ENCODE results near the gene ILF3. TPM values are rescaled to one million over a fixed set of nuclear protein-coding genes. Genes with fewer than 3 reads are reported as not detected.

The ILF3 gene
- total and polyA plus RNA-seq, 2 experiments from 2014 or later, result 191 to 224 TPM

DNA sequence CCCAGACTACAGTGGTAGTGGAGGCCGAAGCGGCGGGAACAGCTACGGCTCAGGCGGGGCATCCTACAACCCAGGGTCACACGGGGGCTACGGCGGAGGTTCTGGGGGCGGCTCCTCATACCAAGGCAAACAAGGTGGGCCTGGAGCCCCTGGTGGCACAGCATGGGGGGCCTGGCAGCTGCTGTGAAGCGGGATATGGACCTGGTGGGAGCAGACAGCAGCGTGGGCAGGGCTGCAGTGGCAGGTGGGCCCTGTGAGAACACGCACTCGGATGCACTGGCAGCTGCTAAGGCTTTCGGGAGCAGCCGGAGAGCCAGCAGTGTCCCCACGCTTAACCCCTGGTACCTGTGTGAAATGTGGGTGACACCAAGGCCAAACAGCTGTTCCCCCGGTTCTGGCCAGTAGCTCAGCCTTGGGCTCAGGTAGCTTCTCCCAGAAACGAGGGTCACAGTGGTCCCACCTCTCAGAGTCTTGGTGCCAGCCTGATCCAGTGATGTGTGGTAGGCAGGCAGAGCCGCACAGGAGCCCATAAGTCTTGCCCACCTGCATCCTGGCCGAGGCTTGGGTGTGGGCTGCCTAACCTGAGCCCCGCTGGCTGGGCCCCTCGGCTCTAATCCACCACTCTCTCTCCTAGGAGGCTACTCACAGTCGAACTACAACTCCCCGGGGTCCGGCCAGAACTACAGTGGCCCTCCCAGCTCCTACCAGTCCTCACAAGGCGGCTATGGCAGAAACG lies 34.6 kb downstream of the ILF3 start:
- TF ChIP-seq CTCF (IDR thresholded peaks at IDR 0.05; ENCODE audit: low read depth, low read length), result no peak
- peaks cover 72% of the 10 kb centered on the region for H3K36me3 ChIP-seq
- no peak overlapping the region for H3K4me3 ChIP-seq
- no peak for DNase-seq (ENCODE audit: low read depth in 1 of 2, low spot score in 1 of 2)
- no peaks in the 10 kb centered on the region for H3K4me1 ChIP-seq (ENCODE audit: low read depth)
- no peaks in the 10 kb centered on the region for H3K9me3 ChIP-seq (ENCODE audit: low read depth)
- no peak overlapping the region for H3K27ac ChIP-seq
- H3K27me3 ChIP-seq, result no peaks in the 10 kb centered on the region

DNA sequence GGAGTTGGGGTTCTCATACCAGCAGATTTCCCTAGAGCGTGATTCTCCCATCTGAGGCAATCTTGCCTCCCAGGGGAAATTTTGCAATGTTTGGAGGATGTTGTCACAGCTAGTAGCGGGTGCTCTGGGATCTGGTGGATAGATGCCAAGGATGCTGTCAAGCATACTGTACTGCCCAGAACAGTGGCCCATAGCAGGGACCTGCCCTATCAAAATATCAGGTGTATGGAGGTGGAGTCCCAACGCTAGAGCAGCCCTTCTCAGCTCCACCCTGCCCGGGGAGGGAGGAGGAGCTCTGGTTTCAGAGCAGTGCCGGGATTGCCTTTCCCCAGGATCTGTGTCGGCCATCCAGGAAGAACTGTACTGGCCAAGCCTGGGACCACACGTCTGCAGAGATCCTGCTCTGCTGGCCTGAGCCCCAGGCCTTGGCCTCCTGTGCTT lies 36.2 kb downstream of the ILF3 start:
- H3K36me3 ChIP-seq, result peaks cover 56% of the 10 kb centered on the region
- TF ChIP-seq CTCF (IDR thresholded peaks at IDR 0.05; ENCODE audit: low read depth, low read length), result no peak
- H3K27me3 ChIP-seq, result no peaks in the 10 kb centered on the region
- no peaks in the 10 kb centered on the region for H3K9me3 ChIP-seq (ENCODE audit: low read depth)
- H3K4me3 ChIP-seq, result no peak overlapping the region
- H3K4me1 ChIP-seq (ENCODE audit: low read depth), result no peaks in the 10 kb centered on the region
- H3K27ac ChIP-seq, result no peak overlapping the region
- DNase-seq (ENCODE audit: low read depth in 1 of 2, low spot score in 1 of 2), result peak in 1 of 2 donors; percentile 79

- Histone ChIP-seq H3K36me3 (peaks cover 48% of the 10 kb centered on the region), H3K27me3 (no peaks in the 10 kb centered on the region), H3K4me1 (ENCODE audit: low read depth) (no peaks in the 10 kb centered on the region), H3K27ac (no peak overlapping the region), H3K4me3 (no peak overlapping the region), H3K9me3 (ENCODE audit: low read depth) (no peaks in the 10 kb centered on the region)
- no peak for DNase-seq (ENCODE audit: low read depth in 1 of 2, low spot score in 1 of 2)
- TF ChIP-seq CTCF (IDR thresholded peaks at IDR 0.05; ENCODE audit: low read depth, low read length), result no peak
Measured at GRCh38 chr19:10691178-10691881, 37.2 kb downstream of the ILF3 start.

GRCh38 chr19:10691883-10692282 lies 37.7 kb downstream of the ILF3 start:
- peaks cover 43% of the 10 kb centered on the region for H3K36me3 ChIP-seq

DNA sequence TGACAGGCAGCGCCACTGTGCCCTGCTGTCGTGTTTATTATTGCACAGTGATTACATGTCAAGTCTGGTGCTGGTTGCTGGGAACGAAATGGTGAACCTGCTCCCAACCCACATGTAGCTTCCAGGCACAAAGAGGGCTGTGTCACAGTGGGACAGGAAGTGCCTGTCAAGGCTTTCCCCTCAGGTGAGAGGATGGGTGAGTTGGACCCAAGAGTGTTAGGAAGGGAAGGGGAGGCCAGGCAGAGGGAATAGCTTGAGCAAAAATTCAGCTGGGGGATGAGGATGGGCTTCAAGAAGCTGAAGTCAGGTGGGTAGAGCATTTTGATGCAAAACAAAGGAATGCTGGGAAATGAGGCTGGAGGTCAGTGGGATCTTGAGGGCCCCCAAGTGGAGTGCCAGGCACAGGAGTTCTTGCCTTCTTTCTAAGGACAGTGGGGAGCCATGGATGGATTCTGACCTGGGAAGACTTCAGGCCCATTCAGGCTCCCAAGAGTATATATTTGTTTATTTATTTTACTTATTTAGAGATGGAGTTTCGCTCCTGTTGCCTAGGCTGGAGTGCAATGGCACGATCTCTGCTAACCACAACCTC lies 38.6 kb downstream of the ILF3 start:
- H3K27ac ChIP-seq, result no peak overlapping the region
- H3K4me3 ChIP-seq, result no peak overlapping the region
- H3K36me3 ChIP-seq, result peaks cover 37% of the 10 kb centered on the region
- no peaks in the 10 kb centered on the region for H3K4me1 ChIP-seq (ENCODE audit: low read depth)
- no peak for DNase-seq (ENCODE audit: low read depth in 1 of 2, low spot score in 1 of 2)
- H3K9me3 ChIP-seq (ENCODE audit: low read depth), result no peaks in the 10 kb centered on the region
- H3K27me3 ChIP-seq, result no peaks in the 10 kb centered on the region
- TF ChIP-seq CTCF (IDR thresholded peaks at IDR 0.05; ENCODE audit: low read depth, low read length), result no peak

More at GRCh38 chr19:10691883-10692282, 37.7 kb downstream of the ILF3 start:
- H3K9me3 ChIP-seq (ENCODE audit: low read depth), result no peaks in the 10 kb centered on the region
- no peaks in the 10 kb centered on the region for H3K4me1 ChIP-seq (ENCODE audit: low read depth)
- DNase-seq (ENCODE audit: low read depth in 1 of 2, low spot score in 1 of 2), result no peak
- no peaks in the 10 kb centered on the region for H3K27me3 ChIP-seq
- no peak overlapping the region for H3K4me3 ChIP-seq
- no peak for TF ChIP-seq CTCF (IDR thresholded peaks at IDR 0.05; ENCODE audit: low read depth, low read length)
- H3K27ac ChIP-seq, result no peak overlapping the region

Measured in cardiac muscle cell (in vitro differentiated cells and primary cell).